SH-SY5Y (cell line): ENCODE data around the gene OR6N1.

Experiments used
- GATA2 ChIP-seq: IDR thresholded peaks from 2 replicates; pipeline ENCODE4 v1.6.1; 2011; ENCODE audit warnings: mild to moderate bottlenecking, low read depth, low read length
- GATA3 ChIP-seq: IDR thresholded peaks from 2 replicates; pipeline ENCODE4 v1.6.1; 2011; ENCODE audit warnings: low read depth, mild to moderate bottlenecking, low read length, moderate library complexity

DNA sequence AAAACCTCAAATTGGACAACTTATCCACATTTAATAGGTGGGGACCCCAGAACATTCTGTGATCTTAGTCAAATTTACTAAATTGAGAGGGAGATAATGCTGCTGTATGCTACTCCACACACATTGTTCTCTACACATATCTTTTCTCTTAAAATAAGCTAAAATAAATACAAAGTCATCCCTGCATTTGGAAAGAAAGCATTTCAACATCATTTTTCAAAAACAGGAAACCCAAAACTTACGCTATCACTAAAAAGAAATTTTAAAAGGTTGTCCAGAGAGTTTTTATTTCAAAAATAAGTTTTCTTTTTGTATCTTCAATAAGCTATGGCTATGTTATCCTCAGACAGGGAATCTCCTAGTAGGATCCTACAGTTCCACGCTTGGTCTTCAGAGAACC is 28.5 kb upstream of the OR6N1 start:
- TF ChIP-seq GATA3 (no peak), GATA2 (no peak)
